ENCODE measurements around the gene TBL1XR1.

Gene TBL1XR1

DNA sequence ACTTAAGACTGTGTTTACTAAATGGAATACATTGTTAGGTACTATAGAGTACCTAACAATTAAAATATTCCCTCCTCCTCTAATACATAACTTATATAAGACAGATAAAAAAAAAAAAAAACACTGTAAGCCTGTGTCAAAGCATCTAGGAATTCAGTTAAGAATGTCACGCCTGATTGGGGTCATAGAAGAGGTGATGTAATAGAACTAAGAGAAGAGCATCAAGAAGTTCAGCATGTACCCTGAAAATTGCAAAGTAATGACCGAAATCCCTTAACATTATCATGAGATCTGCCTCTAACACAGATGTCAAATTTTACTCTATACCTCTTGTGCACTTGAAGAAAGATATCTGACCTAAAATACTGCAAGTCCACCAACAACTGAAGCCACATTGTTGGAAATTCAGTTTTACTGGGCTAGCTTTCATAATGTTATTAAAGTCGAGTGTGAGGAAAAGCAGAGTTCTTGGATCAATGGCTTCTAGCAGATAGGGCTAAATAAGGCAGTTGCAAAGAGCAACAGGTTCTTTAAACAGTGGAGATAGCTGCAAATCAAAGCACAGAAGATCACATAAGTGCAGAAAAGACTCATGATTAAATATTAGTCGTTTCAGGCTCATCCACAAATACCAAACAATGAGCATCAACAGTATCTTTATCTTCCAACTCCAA, 75.0 kb downstream of the TBL1XR1 start:
- Histone ChIP-seq H3K4me3 (ENCODE audit: low read length) (no peak overlapping the region), H3K36me3 (ENCODE audit: insufficient read depth, low read length) (no peaks in the 10 kb centered on the region), H3K4me1 (ENCODE audit: insufficient read depth, low read length) (no peaks in the 10 kb centered on the region), H3K9me3 (ENCODE audit: low read length) (peaks cover 4% of the 10 kb centered on the region), H2AFZ (ENCODE audit: low read depth, low read length) (no peak overlapping the region), H3K27me3 (ENCODE audit: insufficient read depth, low read length) (no peaks in the 10 kb centered on the region)

- H3K4me1 ChIP-seq (ENCODE audit: insufficient read depth, low read length): no peaks in the 10 kb centered on the region
- peaks cover 4% of the 10 kb centered on the region for H3K9me3 ChIP-seq (ENCODE audit: low read length)
- H3K27me3 ChIP-seq (ENCODE audit: insufficient read depth, low read length): no peaks in the 10 kb centered on the region
- no peaks in the 10 kb centered on the region for H3K36me3 ChIP-seq (ENCODE audit: insufficient read depth, low read length)
- no peak overlapping the region for H3K4me3 ChIP-seq (ENCODE audit: low read length)
- no peak overlapping the region for H2AFZ ChIP-seq (ENCODE audit: low read depth, low read length)
Observed at GRCh38 chr3:177119829-177120228, 77.5 kb downstream of the TBL1XR1 start.

DNA sequence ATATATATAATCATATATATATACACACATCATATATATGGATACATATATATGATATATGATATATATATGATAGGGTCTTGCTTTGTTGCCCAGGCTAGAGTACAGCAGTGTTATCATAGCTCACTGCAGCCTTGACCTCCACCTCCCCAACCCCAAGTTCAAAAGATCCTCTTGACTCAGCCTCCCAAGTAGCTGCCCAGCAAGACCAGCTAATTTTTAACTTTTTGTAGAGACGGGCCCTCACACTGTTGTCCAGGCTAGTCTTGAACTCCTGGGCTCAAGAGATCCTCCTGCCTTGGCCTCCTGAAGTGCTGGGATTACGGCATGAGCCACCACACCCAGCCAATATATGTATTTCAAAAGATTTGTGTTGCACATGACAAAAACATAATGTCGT, 83.0 kb downstream of the TBL1XR1 start:
- Histone ChIP-seq H3K9me3 (ENCODE audit: low read length) (no peaks in the 10 kb centered on the region), H3K4me3 (ENCODE audit: low read length) (no peak overlapping the region), H3K4me1 (ENCODE audit: insufficient read depth, low read length) (peaks cover 5% of the 10 kb centered on the region), H3K36me3 (ENCODE audit: insufficient read depth, low read length) (no peaks in the 10 kb centered on the region), H3K27me3 (ENCODE audit: insufficient read depth, low read length) (no peaks in the 10 kb centered on the region), H2AFZ (ENCODE audit: low read depth, low read length) (no peak overlapping the region)

DNA sequence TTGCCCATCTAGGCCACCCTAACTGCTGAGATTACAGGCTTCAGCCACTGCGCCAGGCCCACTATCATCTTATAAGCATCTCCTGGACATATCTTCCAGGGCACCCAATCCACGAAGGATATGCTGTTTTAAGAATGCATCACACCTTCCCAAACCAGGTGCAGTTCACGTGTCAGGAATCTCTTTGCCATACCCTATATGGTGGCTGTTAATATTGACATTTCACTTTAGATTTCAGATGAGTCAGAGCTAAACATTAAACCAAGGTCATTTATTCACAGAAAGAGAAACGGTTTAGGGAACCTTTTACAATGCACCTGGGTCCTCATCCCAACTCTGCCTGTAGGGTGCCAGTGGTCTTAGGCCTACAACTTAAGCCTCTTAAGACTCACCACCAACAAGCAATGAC, 85.7 kb downstream of the TBL1XR1 start:
- Histone ChIP-seq H2AFZ (ENCODE audit: low read depth, low read length) (no peak overlapping the region), H3K36me3 (ENCODE audit: insufficient read depth, low read length) (no peaks in the 10 kb centered on the region), H3K9me3 (ENCODE audit: low read length) (no peaks in the 10 kb centered on the region), H3K4me3 (ENCODE audit: low read length) (no peak overlapping the region), H3K4me1 (ENCODE audit: insufficient read depth, low read length) (peaks cover 5% of the 10 kb centered on the region), H3K27me3 (ENCODE audit: insufficient read depth, low read length) (no peaks in the 10 kb centered on the region)

DNA sequence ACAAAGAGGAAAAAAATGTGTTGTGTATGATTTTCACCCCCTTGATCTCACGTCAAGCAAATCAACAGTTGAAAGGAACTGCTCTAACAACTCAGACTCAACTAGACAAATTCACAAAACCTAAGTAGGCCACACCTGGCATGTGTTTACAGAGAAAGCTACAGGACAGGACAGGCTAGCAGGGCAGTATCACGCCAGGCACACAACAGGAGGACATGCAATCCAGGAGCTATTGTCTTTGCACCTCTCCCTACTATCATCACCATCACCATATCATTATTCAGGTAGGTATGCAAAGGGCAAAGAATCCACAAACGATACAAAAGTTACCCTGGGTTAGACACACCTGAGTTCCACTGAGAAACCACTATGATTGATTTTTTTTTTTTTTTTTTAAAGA, 86.4 kb downstream of the TBL1XR1 start:
- no peak overlapping the region for H2AFZ ChIP-seq (ENCODE audit: low read depth, low read length)
- H3K4me3 ChIP-seq (ENCODE audit: low read length): no peak overlapping the region
- no peaks in the 10 kb centered on the region for H3K36me3 ChIP-seq (ENCODE audit: insufficient read depth, low read length)
- H3K4me1 ChIP-seq (ENCODE audit: insufficient read depth, low read length): peaks cover 8% of the 10 kb centered on the region
- no peaks in the 10 kb centered on the region for H3K27me3 ChIP-seq (ENCODE audit: insufficient read depth, low read length)
- no peaks in the 10 kb centered on the region for H3K9me3 ChIP-seq (ENCODE audit: low read length)

- Histone ChIP-seq H3K36me3 (ENCODE audit: insufficient read depth, low read length) (no peaks in the 10 kb centered on the region), H3K4me3 (ENCODE audit: low read length) (no peak overlapping the region), H2AFZ (ENCODE audit: low read depth, low read length) (no peak overlapping the region), H3K27me3 (ENCODE audit: insufficient read depth, low read length) (no peaks in the 10 kb centered on the region), H3K9me3 (ENCODE audit: low read length) (no peaks in the 10 kb centered on the region), H3K4me1 (ENCODE audit: insufficient read depth, low read length) (peaks cover 8% of the 10 kb centered on the region)
Observed at GRCh38 chr3:177110386-177110785, 86.9 kb downstream of the TBL1XR1 start.

DNA sequence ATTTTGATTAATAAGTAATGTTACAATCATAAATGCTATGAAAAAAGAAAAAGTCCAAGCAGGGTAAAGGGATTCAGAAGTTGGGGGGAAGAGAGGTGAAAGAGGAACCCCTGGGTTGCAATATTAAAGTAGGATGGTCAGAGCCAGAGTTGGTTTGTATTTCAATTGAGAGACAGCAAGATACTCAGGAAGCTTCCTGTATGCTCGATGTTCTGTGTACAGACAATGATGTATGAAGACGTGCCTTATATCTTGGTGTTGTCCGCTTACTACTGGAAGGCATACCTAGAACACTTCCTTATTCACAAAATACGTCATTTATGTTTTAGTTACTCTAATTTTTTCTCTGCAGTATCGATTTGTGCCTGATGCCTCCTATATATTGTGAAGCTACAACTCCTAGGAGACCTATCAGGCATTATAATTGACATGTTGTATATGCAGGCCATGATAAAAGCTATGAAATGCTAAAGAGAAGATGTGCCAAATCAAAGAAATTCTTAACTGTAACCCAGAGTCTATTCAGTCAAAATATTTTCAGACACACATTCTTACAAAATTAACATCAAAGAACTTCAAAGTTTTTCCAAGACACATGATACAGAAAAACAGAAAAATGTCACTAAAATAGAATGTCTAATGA, 87.5 kb downstream of the TBL1XR1 start:
- Histone ChIP-seq H3K27me3 (ENCODE audit: insufficient read depth, low read length) (no peaks in the 10 kb centered on the region), H3K4me3 (ENCODE audit: low read length) (no peak overlapping the region), H3K4me1 (ENCODE audit: insufficient read depth, low read length) (peaks cover 8% of the 10 kb centered on the region), H3K9me3 (ENCODE audit: low read length) (no peaks in the 10 kb centered on the region), H3K36me3 (ENCODE audit: insufficient read depth, low read length) (no peaks in the 10 kb centered on the region), H2AFZ (ENCODE audit: low read depth, low read length) (no peak overlapping the region)

DNA sequence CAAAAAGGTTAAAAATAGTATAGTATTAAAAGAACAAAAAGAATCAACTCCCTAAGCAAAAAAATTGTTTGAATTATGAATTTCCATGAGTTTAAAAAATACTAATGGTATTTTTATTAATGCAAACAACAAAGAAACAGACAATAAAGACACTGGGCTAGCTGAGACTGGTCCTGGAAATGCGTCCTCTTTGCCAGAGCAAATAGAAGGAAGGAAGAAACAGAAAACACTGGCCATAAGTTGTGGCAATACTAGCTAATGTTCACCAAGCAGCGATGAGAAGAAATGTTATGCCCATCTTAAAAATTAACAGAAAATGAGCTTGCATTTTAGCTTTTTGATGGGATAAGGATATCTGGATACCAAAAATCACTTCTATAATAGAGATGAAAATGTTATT, 88.6 kb downstream of the TBL1XR1 start:
- Histone ChIP-seq H3K4me1 (ENCODE audit: insufficient read depth, low read length) (peaks cover 8% of the 10 kb centered on the region), H3K4me3 (ENCODE audit: low read length) (no peak overlapping the region), H3K9me3 (ENCODE audit: low read length) (no peaks in the 10 kb centered on the region), H3K36me3 (ENCODE audit: insufficient read depth, low read length) (no peaks in the 10 kb centered on the region), H2AFZ (ENCODE audit: low read depth, low read length) (no peak overlapping the region), H3K27me3 (ENCODE audit: insufficient read depth, low read length) (no peaks in the 10 kb centered on the region)

DNA sequence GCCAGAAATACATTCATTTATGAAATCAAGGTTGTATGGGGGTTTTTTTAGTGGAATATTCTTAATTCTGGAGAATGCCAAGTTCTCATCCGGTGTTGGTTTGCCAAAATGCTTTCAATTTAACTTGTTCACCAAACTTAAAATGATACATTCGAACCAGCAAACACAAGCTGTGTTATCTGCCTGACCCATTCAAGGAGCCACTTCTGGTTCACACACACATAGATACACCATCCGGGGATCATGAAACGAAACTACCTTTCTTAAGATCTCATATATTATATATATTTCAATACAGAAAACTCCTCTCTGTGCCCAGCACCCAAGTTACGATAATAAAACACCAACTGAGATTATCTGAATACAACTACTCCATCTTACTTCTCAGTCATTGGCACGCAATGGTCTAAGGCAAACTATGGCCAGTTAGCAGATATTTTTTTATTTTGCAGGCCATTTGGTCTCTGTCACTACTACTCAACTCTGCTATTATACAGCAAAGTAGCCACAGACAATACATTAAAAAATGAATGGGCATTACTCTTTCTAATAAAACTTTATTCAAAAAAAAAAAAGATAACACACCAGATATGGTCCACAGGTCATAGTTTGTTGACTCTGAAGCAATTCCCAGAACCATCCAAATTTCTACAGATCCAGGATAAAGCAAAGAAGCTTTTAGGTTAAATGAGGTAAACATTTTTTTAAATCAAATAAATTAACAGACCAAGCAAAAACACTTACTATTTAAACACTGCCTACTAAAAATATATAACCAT, 89.6 kb downstream of the TBL1XR1 start:
- Histone ChIP-seq H3K27me3 (ENCODE audit: insufficient read depth, low read length) (no peaks in the 10 kb centered on the region), H3K36me3 (ENCODE audit: insufficient read depth, low read length) (no peaks in the 10 kb centered on the region), H3K4me1 (ENCODE audit: insufficient read depth, low read length) (peaks cover 8% of the 10 kb centered on the region), H2AFZ (ENCODE audit: low read depth, low read length) (no peak overlapping the region), H3K9me3 (ENCODE audit: low read length) (no peaks in the 10 kb centered on the region), H3K4me3 (ENCODE audit: low read length) (no peak overlapping the region)

DNA sequence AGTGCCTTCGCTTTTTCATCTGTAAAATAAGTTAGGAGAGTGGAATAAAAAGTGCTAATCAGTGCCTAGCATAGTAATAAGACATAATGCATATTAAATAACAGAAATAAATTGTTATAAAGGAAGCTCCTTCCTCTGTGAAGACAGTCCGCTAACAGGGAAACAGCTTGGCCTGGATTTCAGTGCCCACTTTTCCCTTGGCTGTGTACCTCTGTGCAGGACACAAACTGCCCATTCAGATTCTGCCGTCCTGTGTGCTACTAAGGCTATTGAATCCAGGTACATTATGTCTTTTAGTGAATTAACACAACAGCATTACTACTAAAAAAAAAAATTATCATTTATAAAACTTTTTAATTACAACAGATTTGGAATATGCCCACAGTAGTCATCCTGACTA, 90.7 kb downstream of the TBL1XR1 start:
- no peaks in the 10 kb centered on the region for H3K36me3 ChIP-seq (ENCODE audit: insufficient read depth, low read length)
- peaks cover 8% of the 10 kb centered on the region for H3K4me1 ChIP-seq (ENCODE audit: insufficient read depth, low read length)
- no peaks in the 10 kb centered on the region for H3K9me3 ChIP-seq (ENCODE audit: low read length)
- H2AFZ ChIP-seq (ENCODE audit: low read depth, low read length): no peak overlapping the region
- H3K4me3 ChIP-seq (ENCODE audit: low read length): no peak overlapping the region
- H3K27me3 ChIP-seq (ENCODE audit: insufficient read depth, low read length): no peaks in the 10 kb centered on the region

DNA sequence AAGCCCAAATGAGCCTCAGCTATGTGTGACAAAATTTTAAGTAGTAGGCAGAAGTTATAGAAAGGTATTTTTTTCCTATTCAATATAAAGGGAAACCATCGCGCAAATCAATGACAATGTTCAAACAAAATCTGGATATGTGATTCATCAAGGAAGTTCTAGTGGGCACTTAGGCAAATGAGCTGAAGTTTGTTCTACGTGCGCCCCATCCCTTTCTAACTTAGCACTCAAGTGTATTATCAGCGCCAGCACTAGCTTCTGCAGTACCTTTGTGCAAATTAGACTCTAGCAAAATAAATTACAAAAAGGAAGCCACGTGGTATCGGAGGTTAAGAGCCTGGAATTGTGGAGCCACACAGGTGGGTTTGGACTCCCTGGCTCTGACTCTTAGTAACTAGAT, 91.1 kb downstream of the TBL1XR1 start:
- Histone ChIP-seq H3K4me1 (ENCODE audit: insufficient read depth, low read length) (peaks cover 8% of the 10 kb centered on the region), H3K9me3 (ENCODE audit: low read length) (no peaks in the 10 kb centered on the region), H3K4me3 (ENCODE audit: low read length) (no peak overlapping the region)

DNA sequence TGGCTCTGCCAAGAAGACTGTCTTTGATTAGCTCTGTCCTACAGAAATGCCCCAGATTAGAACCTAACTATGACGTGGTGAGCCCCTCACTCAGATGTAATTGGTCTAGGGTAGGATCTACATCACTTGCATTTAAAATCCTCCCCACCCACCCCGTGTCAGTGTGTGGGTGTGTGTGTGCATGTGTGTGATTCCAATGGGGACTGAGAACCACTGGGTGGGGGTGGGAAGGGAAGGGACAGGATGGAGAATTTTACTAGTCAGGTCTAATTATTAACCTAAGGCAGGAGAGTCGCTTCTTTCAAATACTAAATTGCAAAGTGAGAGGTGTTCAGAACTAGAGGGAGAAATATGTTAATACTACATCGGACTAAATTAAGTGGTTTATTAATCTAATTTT, 91.7 kb downstream of the TBL1XR1 start:
- Histone ChIP-seq H2AFZ (ENCODE audit: low read depth, low read length) (no peak overlapping the region), H3K9me3 (ENCODE audit: low read length) (no peaks in the 10 kb centered on the region), H3K36me3 (ENCODE audit: insufficient read depth, low read length) (no peaks in the 10 kb centered on the region), H3K27me3 (ENCODE audit: insufficient read depth, low read length) (no peaks in the 10 kb centered on the region), H3K4me3 (ENCODE audit: low read length) (no peak overlapping the region), H3K4me1 (ENCODE audit: insufficient read depth, low read length) (peaks cover 8% of the 10 kb centered on the region)

More for the DNA sequence above, 91.1 kb downstream of the TBL1XR1 start:
- Histone ChIP-seq H3K27me3 (ENCODE audit: insufficient read depth, low read length) (no peaks in the 10 kb centered on the region), H3K36me3 (ENCODE audit: insufficient read depth, low read length) (no peaks in the 10 kb centered on the region), H2AFZ (ENCODE audit: low read depth, low read length) (no peak overlapping the region)

- Histone ChIP-seq H3K9me3 (ENCODE audit: low read length) (peaks cover 3% of the 10 kb centered on the region), H2AFZ (ENCODE audit: low read depth, low read length) (no peak overlapping the region), H3K36me3 (ENCODE audit: insufficient read depth, low read length) (no peaks in the 10 kb centered on the region), H3K4me1 (ENCODE audit: insufficient read depth, low read length) (peaks cover 3% of the 10 kb centered on the region), H3K27me3 (ENCODE audit: insufficient read depth, low read length) (no peaks in the 10 kb centered on the region), H3K4me3 (ENCODE audit: low read length) (no peak overlapping the region)
Observed at GRCh38 chr3:177104299-177104992, 92.8 kb downstream of the TBL1XR1 start.

Measured in neuron (in vitro differentiated cells).